MM.1S (cell line): ENCODE results near the gene GRB10.

Experiments used
- EZH2 ChIP-seq: fragments of 300-600 bp; sonication (generic); optimal IDR thresholded peaks from 2 replicates; pipeline ENCODE3; 2017; ENCODE audit warnings: low read depth, mild to moderate bottlenecking, antibody characterized with exemption, low read length, mixed read lengths
- TF ChIP-seq, protein P1 (sequence below): fragments of 300-600 bp; sonication (generic); IDR thresholded peaks from 2 replicates; pipeline ENCODE4 v1.5.1; 2016; ENCODE audit warnings: antibody characterized with exemption, low read length, mixed read lengths

DNA sequence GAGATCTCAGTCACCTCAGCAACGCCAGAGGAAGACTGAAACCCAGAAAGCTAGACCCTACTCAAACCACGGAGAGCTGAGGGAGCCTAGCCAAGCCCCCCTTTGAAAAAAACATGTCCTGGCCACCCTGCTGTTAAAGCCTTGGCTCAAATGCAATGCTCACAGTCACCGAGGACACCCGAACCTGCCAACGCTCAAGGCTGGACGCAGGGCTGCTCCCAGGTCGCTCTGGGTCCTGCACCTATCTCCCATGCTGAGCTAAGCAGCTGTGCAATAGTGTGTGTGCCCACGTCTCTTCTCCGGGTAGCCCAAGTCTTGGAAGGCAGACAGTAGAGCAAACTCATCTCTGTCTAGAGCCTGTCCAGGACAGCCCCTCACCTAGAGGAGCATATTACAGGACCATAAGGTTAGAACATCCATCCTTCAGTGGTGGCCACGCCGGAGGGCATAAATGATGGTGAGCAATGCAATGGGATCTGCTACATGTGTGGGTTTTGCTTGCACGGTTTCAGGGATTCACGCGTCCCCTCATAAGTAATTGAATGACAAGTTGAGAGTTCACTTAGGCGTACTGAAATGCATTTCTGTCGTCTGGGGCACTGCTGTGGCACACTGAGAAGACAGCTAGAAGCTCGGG is 123.2 kb downstream of the GRB10 start:
- TF ChIP-seq, protein P1, sequence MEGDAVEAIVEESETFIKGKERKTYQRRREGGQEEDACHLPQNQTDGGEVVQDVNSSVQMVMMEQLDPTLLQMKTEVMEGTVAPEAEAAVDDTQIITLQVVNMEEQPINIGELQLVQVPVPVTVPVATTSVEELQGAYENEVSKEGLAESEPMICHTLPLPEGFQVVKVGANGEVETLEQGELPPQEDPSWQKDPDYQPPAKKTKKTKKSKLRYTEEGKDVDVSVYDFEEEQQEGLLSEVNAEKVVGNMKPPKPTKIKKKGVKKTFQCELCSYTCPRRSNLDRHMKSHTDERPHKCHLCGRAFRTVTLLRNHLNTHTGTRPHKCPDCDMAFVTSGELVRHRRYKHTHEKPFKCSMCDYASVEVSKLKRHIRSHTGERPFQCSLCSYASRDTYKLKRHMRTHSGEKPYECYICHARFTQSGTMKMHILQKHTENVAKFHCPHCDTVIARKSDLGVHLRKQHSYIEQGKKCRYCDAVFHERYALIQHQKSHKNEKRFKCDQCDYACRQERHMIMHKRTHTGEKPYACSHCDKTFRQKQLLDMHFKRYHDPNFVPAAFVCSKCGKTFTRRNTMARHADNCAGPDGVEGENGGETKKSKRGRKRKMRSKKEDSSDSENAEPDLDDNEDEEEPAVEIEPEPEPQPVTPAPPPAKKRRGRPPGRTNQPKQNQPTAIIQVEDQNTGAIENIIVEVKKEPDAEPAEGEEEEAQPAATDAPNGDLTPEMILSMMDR: no peak
- TF ChIP-seq EZH2: no peak
